Vagina (tissue), 2 donors: ENCODE results near the gene PKD1L1. TPM values are rescaled to one million over a fixed set of nuclear protein-coding genes. Genes with fewer than 3 reads are reported as not detected.

Experiments used
- DNase-seq, 2 donors: peaks; one replicate each; pipeline ENCODE4 v3.0.0-alpha.2; 2017; ENCODE audit errors: extremely low spot score in 2 of 2
- H3K27ac ChIP-seq: fragments of 200-600 bp; sonication (generic); one replicate; pipeline ENCODE4 v1.5.1; 2019
- H3K27me3 ChIP-seq: fragments of 200-600 bp; sonication (generic); one replicate; pipeline ENCODE4 v1.5.1; 2019
- H3K36me3 ChIP-seq, 2 donors: fragments of 200-600 bp; sonication (generic); one replicate each; pipeline ENCODE4 v1.5.1; 2017 to 2019
- H3K4me1 ChIP-seq: fragments of 200-600 bp; sonication (generic); one replicate; pipeline ENCODE4 v1.5.1; 2019
- H3K4me3 ChIP-seq, 2 donors: fragments of 200-600 bp; sonication (generic); 1 replicate in 1 of 2; 2 replicates in 1 of 2; pipeline ENCODE4 v1.5.1; 2016 to 2019
- H3K9me3 ChIP-seq: fragments of 200-600 bp; sonication (generic); one replicate; pipeline ENCODE4 v1.5.1; 2019
- CTCF ChIP-seq, 3 experiments: fragments of 450-650 bp in 2 of 3; fragments of 200-600 bp in 1 of 3; sonication (generic) in 1 of 3; IDR thresholded peaks; one replicate each; pipeline ENCODE4 v1.5.1; 2017 to 2019; ENCODE audit warnings: antibody characterized with exemption in 3 of 3, mild to moderate bottlenecking in 2 of 3, moderate library complexity in 2 of 3
- POLR2A ChIP-seq, 2 donors: fragments of 450-650 bp; IDR thresholded peaks; one replicate each; pipeline ENCODE4 v1.6.1; 2017; ENCODE audit warnings: antibody characterized with exemption in 2 of 2, mild to moderate bottlenecking in 2 of 2, moderate library complexity in 2 of 2
- POLR2AphosphoS5 ChIP-seq, 2 donors: sonication (generic); formaldehyde crosslinking; IDR thresholded peaks; one replicate each; pipeline ENCODE4 v1.9.0; 2017; ENCODE audit warnings: antibody characterized with exemption in 2 of 2, mild to moderate bottlenecking in 2 of 2, low read depth in 1 of 2; ENCODE audit not compliant: insufficient read depth in 1 of 2
- intact Hi-C: fragments of 100-400 bp; cut with DNase I; formaldehyde crosslinking; loops from one replicate; pipeline ENCODE4 v1.15.1; 2023
- total RNA-seq: library from RNA; depleted of rRNA; stranded (reverse); fragments of >200 nt; gene quantifications from one replicate; pipeline ENCODE4 v1.2.3, GENCODE V29; 2016

Gene PKD1L1
- total RNA-seq, 1 donor from 2014 or later: 0.49 TPM

GRCh38 chr7:47885987-47886811 is 62.1 kb downstream of the PKD1L1 start:
- Histone ChIP-seq H3K27ac (no peak overlapping the region), H3K4me1 (no peaks in the 10 kb centered on the region), H3K27me3 (no peaks in the 10 kb centered on the region), H3K4me3 (no peak overlapping the region), H3K36me3 (no peaks in the 10 kb centered on the region), H3K9me3 (no peaks in the 10 kb centered on the region)
- intact Hi-C loops: no loop called here
- no peak for DNase-seq
- no peak for TF ChIP-seq POLR2A (IDR thresholded peaks at IDR 0.05)
- no peak for TF ChIP-seq CTCF (IDR thresholded peaks at IDR 0.05)
- no peak for TF ChIP-seq POLR2AphosphoS5 (IDR thresholded peaks at IDR 0.05; ENCODE audit: insufficient read depth in 1 of 2, low read depth in 1 of 2)

- H3K36me3 ChIP-seq: no peaks in the 10 kb centered on the region
- TF ChIP-seq CTCF (IDR thresholded peaks at IDR 0.05): no peak
- no peak for TF ChIP-seq POLR2A (IDR thresholded peaks at IDR 0.05)
- TF ChIP-seq POLR2AphosphoS5 (IDR thresholded peaks at IDR 0.05; ENCODE audit: insufficient read depth in 1 of 2, low read depth in 1 of 2): no peak
- no peak for DNase-seq
- no peaks in the 10 kb centered on the region for H3K4me1 ChIP-seq
- no peak overlapping the region for H3K27ac ChIP-seq
- no peak overlapping the region for H3K4me3 ChIP-seq
- intact Hi-C loops: no loop called here
- H3K27me3 ChIP-seq: no peaks in the 10 kb centered on the region
- no peaks in the 10 kb centered on the region for H3K9me3 ChIP-seq
These were observed 62.8 kb downstream of the PKD1L1 start for GRCh38 chr7:47885309-47885986.

- no peaks in the 10 kb centered on the region for H3K36me3 ChIP-seq
- no peaks in the 10 kb centered on the region for H3K4me1 ChIP-seq
- intact Hi-C loops: no loop called here
- no peak overlapping the region for H3K27ac ChIP-seq
- H3K27me3 ChIP-seq: no peaks in the 10 kb centered on the region
- H3K9me3 ChIP-seq: no peaks in the 10 kb centered on the region
- TF ChIP-seq CTCF (IDR thresholded peaks at IDR 0.05): no peak
- TF ChIP-seq POLR2A (IDR thresholded peaks at IDR 0.05): no peak
- no peak for TF ChIP-seq POLR2AphosphoS5 (IDR thresholded peaks at IDR 0.05; ENCODE audit: insufficient read depth in 1 of 2, low read depth in 1 of 2)
- no peak overlapping the region for H3K4me3 ChIP-seq
- DNase-seq: no peak
These were observed 63.6 kb downstream of the PKD1L1 start for GRCh38 chr7:47884675-47885074.

- Histone ChIP-seq H3K9me3 (no peaks in the 10 kb centered on the region), H3K27me3 (no peaks in the 10 kb centered on the region), H3K36me3 (no peaks in the 10 kb centered on the region), H3K4me1 (no peaks in the 10 kb centered on the region), H3K27ac (no peak overlapping the region), H3K4me3 (no peak overlapping the region)
- TF ChIP-seq POLR2A (IDR thresholded peaks at IDR 0.05) (no peak), POLR2AphosphoS5 (IDR thresholded peaks at IDR 0.05; ENCODE audit: insufficient read depth in 1 of 2, low read depth in 1 of 2) (no peak), CTCF (IDR thresholded peaks at IDR 0.05) (no peak)
- DNase-seq: no peak
- intact Hi-C loops: no loop called here
These were observed 65.6 kb downstream of the PKD1L1 start for GRCh38 chr7:47882635-47883034.

GRCh38 chr7:47881256-47881655 is 67.0 kb downstream of the PKD1L1 start:
- no peaks in the 10 kb centered on the region for H3K4me1 ChIP-seq
- DNase-seq: no peak
- TF ChIP-seq CTCF (IDR thresholded peaks at IDR 0.05) (no peak), POLR2AphosphoS5 (IDR thresholded peaks at IDR 0.05; ENCODE audit: insufficient read depth in 1 of 2, low read depth in 1 of 2) (no peak), POLR2A (IDR thresholded peaks at IDR 0.05) (no peak)
- no peaks in the 10 kb centered on the region for H3K9me3 ChIP-seq
- no peak overlapping the region for H3K27ac ChIP-seq
- H3K36me3 ChIP-seq: no peaks in the 10 kb centered on the region
- no peaks in the 10 kb centered on the region for H3K27me3 ChIP-seq
- intact Hi-C loops: no loop called here
- H3K4me3 ChIP-seq: no peak overlapping the region
